Endothelial cell of umbilical vein (primary cell): ENCODE results near the gene FOXO1. TPM values are rescaled to one million over a fixed set of nuclear protein-coding genes. Genes with fewer than 3 reads are reported as not detected.

Source experiments
- BruUV-seq: library from RNA; stranded (reverse); fragments of 400-500 nt; replicated peaks from 2 replicates; lab custom pipeline; 2021; lab: Mats Ljungman, UMichigan
- CTCF ChIA-PET: fragments of 300-600, 350-600 bp; sonication (Branson Sonifier 250); formaldehyde crosslinking; loops from one replicate; lab custom pipeline; 2021; ENCODE audit warnings: antibody characterized with exemption, inconsistent platforms; lab: Charles Lee
- POLR2A ChIA-PET: fragments of 300-600, 350-600 bp; sonication (Branson Sonifier 250); formaldehyde crosslinking; loops from one replicate; lab custom pipeline; 2021; ENCODE audit warnings: antibody characterized with exemption, inconsistent platforms; lab: Charles Lee
- DNase-seq: peaks from one replicate; pipeline ENCODE4 v3.0.0-alpha.2; 2011; ENCODE audit warnings: low read depth, low spot score
- FAIRE-seq: peaks from 2 replicates; lab custom pipeline; 2011; peaks lifted over from hg19 to GRCh38; lab: Jason Lieb, UNC
- H2AFZ ChIP-seq: 2 replicates; pipeline ENCODE4 v1.6.0; 2012; ENCODE audit warnings: low read depth, low read length, control low read depth, inconsistent platforms
- H3K27ac ChIP-seq: 2 replicates; pipeline ENCODE4 v1.5.1; 2011; ENCODE audit warnings: low read depth, mild to moderate bottlenecking, control low read depth, low read length, moderate library complexity; ENCODE audit not compliant: insufficient read depth
- H3K27me3 ChIP-seq, 2 experiments: 2 replicates each; pipeline versions ENCODE4 v1.6.0 to v1.6.1; 2011; ENCODE audit warnings: low read length in 2 of 2, mixed read lengths in 1 of 2; ENCODE audit not compliant: control insufficient read depth in 2 of 2, insufficient read depth in 2 of 2
- H3K36me3 ChIP-seq, 2 experiments: 2 replicates in 1 of 2; 3 replicates in 1 of 2; pipeline ENCODE4 v1.5.1; 2011; ENCODE audit warnings: low read length in 2 of 2, mild to moderate bottlenecking in 1 of 2, moderate library complexity in 1 of 2; ENCODE audit not compliant: control insufficient read depth in 2 of 2, insufficient read depth in 2 of 2; ENCODE audit errors: extremely low read depth in 1 of 2
- H3K4me1 ChIP-seq: 3 replicates; pipeline ENCODE4 v1.5.1; 2011; ENCODE audit warnings: mild to moderate bottlenecking, low read length; ENCODE audit not compliant: control insufficient read depth, insufficient read depth; ENCODE audit errors: extremely low read depth
- H3K4me2 ChIP-seq: 2 replicates; pipeline ENCODE4 v1.6.1; 2011; ENCODE audit warnings: low read length, control low read depth, mixed read lengths; ENCODE audit not compliant: insufficient read depth
- H3K4me3 ChIP-seq, 3 experiments: fragments of 200-600 bp in 1 of 3; sonication (generic), shearing (Covaris generic) in 1 of 3; replicated peaks in 1 of 3; 2 replicates each; pipeline ENCODE4 v1.5.1; 2011 to 2016; ENCODE audit warnings: control low read depth in 3 of 3, low read length in 3 of 3, mild to moderate bottlenecking in 2 of 3, inconsistent platforms in 1 of 3, low read depth in 1 of 3, moderate library complexity in 1 of 3; ENCODE audit not compliant: insufficient read depth in 1 of 3
- H3K79me2 ChIP-seq: 2 replicates; pipeline ENCODE4 v1.6.0; 2012; ENCODE audit warnings: low read length, inconsistent platforms; ENCODE audit not compliant: control insufficient read depth, insufficient read depth
- H3K9ac ChIP-seq: replicated peaks from 2 replicates; pipeline ENCODE3; 2011; ENCODE audit warnings: low read length, control low read depth; ENCODE audit not compliant: insufficient read depth; ENCODE audit errors: extremely low read depth
- H3K9me1 ChIP-seq: replicated peaks from 3 replicates; pipeline ENCODE4 v1.6.0; 2011; ENCODE audit warnings: mild to moderate bottlenecking, low read length; ENCODE audit not compliant: control insufficient read depth, insufficient read depth; ENCODE audit errors: extremely low read depth
- H3K9me3 ChIP-seq: replicated peaks from 2 replicates; pipeline ENCODE4 v1.5.1; 2012; ENCODE audit warnings: low read length, inconsistent platforms; ENCODE audit not compliant: control insufficient read depth, insufficient read depth
- H4K20me1 ChIP-seq: replicated peaks from 2 replicates; pipeline ENCODE3; 2011; ENCODE audit warnings: mild to moderate bottlenecking, low read length; ENCODE audit not compliant: control insufficient read depth, insufficient read depth; ENCODE audit errors: extremely low read depth
- EZH2 ChIP-seq: IDR thresholded peaks from 2 replicates; pipeline ENCODE4 v1.6.1; 2012; ENCODE audit warnings: borderline replicate concordance, low read depth, mild to moderate bottlenecking, moderate library complexity, low read length, inconsistent platforms; ENCODE audit not compliant: severe bottlenecking
- FOS ChIP-seq: IDR thresholded peaks from 2 replicates; pipeline ENCODE4 v1.6.1; 2011; ENCODE audit warnings: mild to moderate bottlenecking, low read length, moderate library complexity, borderline replicate concordance; ENCODE audit not compliant: insufficient read depth
- GATA2 ChIP-seq: IDR thresholded peaks from 2 replicates; pipeline ENCODE4 v1.7.0; 2011; ENCODE audit warnings: low read depth, mild to moderate bottlenecking, moderate library complexity, mixed read lengths, low read length; ENCODE audit not compliant: insufficient read length, insufficient read depth
- JUN ChIP-seq: IDR thresholded peaks from 2 replicates; pipeline ENCODE4 v1.6.1; 2011; ENCODE audit warnings: borderline replicate concordance, low read depth; ENCODE audit not compliant: insufficient read length, insufficient read depth
- MYC ChIP-seq: IDR thresholded peaks from one replicate; pipeline ENCODE4 v1.6.1; 2011; ENCODE audit warnings: mild to moderate bottlenecking, low read depth, low read length
- POLR2A ChIP-seq: IDR thresholded peaks from 2 replicates; pipeline ENCODE4 v1.6.1; 2012; ENCODE audit warnings: low read depth, mild to moderate bottlenecking, control low read depth, low read length
- POLR2AphosphoS5 ChIP-seq: IDR thresholded peaks from 2 replicates; pipeline ENCODE4 v1.6.1; 2012; ENCODE audit warnings: low read depth, mild to moderate bottlenecking, control low read depth, low read length, moderate library complexity; ENCODE audit not compliant: insufficient read depth
- dilution Hi-C: fragments of 300-500 bp; cut with MboI; formaldehyde crosslinking; loops from one replicate; pipeline ENCODE4 v1.15.0; 2019; ENCODE audit warnings: low sequenced_read_pairs; ENCODE audit not compliant: extremely low pct_ligation_motif_present
- intact Hi-C: fragments of 100-400 bp; cut with micrococcal nuclease; formaldehyde crosslinking; loops from one replicate; pipeline ENCODE4 v1.10.0; 2022
- polyA plus RNA-seq, 4 experiments: library from polyadenylated mRNA; depleted of rRNA in 3 of 4; stranded (reverse) in 3 of 4; unstranded in 1 of 4; fragments of >200 nt; gene quantifications; 2 replicates each; pipeline versions ENCODE4 v1.2.1 to v1.2.3, GENCODE V29; 2011 to 2012; ENCODE audit warnings: missing spikeins in 1 of 4
- total RNA-seq: library from RNA; stranded (reverse); gene quantifications from 2 replicates; pipeline ENCODE4 v1.2.3, GENCODE V29; 2021
- TF ChIP-seq, protein P1 (sequence below): IDR thresholded peaks from 2 replicates; pipeline ENCODE4 v1.6.1; 2011; ENCODE audit not compliant: insufficient read depth, insufficient read length
- TF ChIP-seq, protein P2 (sequence below), 2 donors: IDR thresholded peaks; 1 replicate in 1 of 2; 2 replicates in 1 of 2; pipeline ENCODE4 v1.5.1; 2011; ENCODE audit warnings: low read length in 2 of 2, mild to moderate bottlenecking in 2 of 2, moderate library complexity in 2 of 2, control low read depth in 1 of 2, inconsistent platforms in 1 of 2, low read depth in 1 of 2; ENCODE audit not compliant: insufficient read depth in 1 of 2; ENCODE audit errors: extremely low read depth in 1 of 2

FOXO1 gene
- total and polyA plus RNA-seq, 2 donors (not counting 3 experiments of a cell fraction or from before 2014, with no cell fraction given), result 44.7 to 48.5 TPM

GRCh38 chr13:40549500-40550094 is 116.8 kb downstream of the FOXO1 start:
- TF ChIP-seq, protein P1, sequence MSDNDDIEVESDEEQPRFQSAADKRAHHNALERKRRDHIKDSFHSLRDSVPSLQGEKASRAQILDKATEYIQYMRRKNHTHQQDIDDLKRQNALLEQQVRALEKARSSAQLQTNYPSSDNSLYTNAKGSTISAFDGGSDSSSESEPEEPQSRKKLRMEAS, result no peak
- TF ChIP-seq, protein P2, sequence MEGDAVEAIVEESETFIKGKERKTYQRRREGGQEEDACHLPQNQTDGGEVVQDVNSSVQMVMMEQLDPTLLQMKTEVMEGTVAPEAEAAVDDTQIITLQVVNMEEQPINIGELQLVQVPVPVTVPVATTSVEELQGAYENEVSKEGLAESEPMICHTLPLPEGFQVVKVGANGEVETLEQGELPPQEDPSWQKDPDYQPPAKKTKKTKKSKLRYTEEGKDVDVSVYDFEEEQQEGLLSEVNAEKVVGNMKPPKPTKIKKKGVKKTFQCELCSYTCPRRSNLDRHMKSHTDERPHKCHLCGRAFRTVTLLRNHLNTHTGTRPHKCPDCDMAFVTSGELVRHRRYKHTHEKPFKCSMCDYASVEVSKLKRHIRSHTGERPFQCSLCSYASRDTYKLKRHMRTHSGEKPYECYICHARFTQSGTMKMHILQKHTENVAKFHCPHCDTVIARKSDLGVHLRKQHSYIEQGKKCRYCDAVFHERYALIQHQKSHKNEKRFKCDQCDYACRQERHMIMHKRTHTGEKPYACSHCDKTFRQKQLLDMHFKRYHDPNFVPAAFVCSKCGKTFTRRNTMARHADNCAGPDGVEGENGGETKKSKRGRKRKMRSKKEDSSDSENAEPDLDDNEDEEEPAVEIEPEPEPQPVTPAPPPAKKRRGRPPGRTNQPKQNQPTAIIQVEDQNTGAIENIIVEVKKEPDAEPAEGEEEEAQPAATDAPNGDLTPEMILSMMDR (IDR thresholded peaks at IDR 0.05; ENCODE audit: extremely low read depth in 1 of 2, insufficient read depth in 1 of 2, low read depth in 1 of 2, low read length in 2 of 2), result no peak
- TF ChIP-seq JUN, result no peak
- no peak for TF ChIP-seq MYC
- no peak for TF ChIP-seq POLR2AphosphoS5
- no peak for TF ChIP-seq EZH2
- TF ChIP-seq FOS, result no peak
- TF ChIP-seq GATA2, result no peak
- TF ChIP-seq POLR2A, result no peak
- no peaks in the 10 kb centered on the region for H3K9me1 ChIP-seq
- H3K27ac ChIP-seq, result no peak overlapping the region
- FAIRE-seq (no peak), DNase-seq (no peak)
- H2AFZ ChIP-seq, result no peak overlapping the region
- H3K36me3 ChIP-seq, result peaks cover 0 to 3% of the 10 kb centered on the region in 2 experiments
- ChIA-PET CTCF (interaction anchor here (1.4 kb wide), 1 partner anchor 15 kb away, joined by 5 read pairs; no protein-coding TSS in a partner anchor), POLR2A (no interaction called here)
- H3K4me1 ChIP-seq, result no peaks in the 10 kb centered on the region
- H3K4me3 ChIP-seq, result no peak overlapping the region
- H3K9me3 ChIP-seq, result no peaks in the 10 kb centered on the region
- peaks cover 5% of the 10 kb centered on the region for H3K79me2 ChIP-seq
- H4K20me1 ChIP-seq, result no peaks in the 10 kb centered on the region
- BruUV-seq, result no TSS peak
- dilution Hi-C loops (no loop called here), intact Hi-C loops (loop anchor here (10.0 kb wide), 1 partner anchor 485 kb away; no protein-coding TSS in a partner anchor)
- H3K4me2 ChIP-seq, result no peak overlapping the region
- no peak overlapping the region for H3K9ac ChIP-seq
- H3K27me3 ChIP-seq, result no peaks in the 10 kb centered on the region
